ENCODE data around the gene URGCP. TPM values are rescaled to one million over a fixed set of nuclear protein-coding genes. Genes with fewer than 3 reads are reported as not detected.

Gene URGCP
- total and polyA plus RNA-seq, 2 experiments from 2014 or later: 28.3 to 40.2 TPM

DNA sequence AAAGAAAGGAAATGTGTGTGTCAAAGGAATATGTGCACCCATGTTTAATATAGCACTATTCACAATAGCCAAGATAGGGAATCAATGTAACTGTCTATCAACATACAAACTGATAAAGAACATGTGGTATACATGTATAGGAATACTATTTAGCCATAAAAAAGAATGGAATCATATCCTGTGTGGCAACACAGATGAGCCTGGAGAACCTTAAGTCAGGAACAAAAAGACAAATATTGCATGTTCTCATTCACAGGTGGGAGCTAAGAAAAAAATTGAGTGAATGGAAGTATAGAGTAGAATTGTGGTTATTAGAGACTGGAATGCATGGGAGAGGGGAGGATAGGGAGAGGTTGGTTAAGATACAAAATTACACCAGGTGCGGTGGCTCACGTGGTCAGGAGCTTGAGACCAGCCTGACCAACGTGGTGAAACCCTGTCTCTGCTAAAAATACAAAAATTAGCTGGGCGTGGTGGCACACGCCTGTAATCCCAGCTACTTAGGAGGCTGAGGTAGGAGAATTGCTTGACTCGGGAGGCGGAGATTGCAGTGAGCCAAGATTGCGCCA lies 10.5 kb downstream of the URGCP start:
- no peak overlapping the region for H3K4me3 ChIP-seq
- no peaks in the 10 kb centered on the region for H3K27me3 ChIP-seq
- DNase-seq (ENCODE audit: low read depth in 1 of 2, low spot score in 1 of 2): no peak
- H3K27ac ChIP-seq: no peak overlapping the region
- TF ChIP-seq, protein P1, sequence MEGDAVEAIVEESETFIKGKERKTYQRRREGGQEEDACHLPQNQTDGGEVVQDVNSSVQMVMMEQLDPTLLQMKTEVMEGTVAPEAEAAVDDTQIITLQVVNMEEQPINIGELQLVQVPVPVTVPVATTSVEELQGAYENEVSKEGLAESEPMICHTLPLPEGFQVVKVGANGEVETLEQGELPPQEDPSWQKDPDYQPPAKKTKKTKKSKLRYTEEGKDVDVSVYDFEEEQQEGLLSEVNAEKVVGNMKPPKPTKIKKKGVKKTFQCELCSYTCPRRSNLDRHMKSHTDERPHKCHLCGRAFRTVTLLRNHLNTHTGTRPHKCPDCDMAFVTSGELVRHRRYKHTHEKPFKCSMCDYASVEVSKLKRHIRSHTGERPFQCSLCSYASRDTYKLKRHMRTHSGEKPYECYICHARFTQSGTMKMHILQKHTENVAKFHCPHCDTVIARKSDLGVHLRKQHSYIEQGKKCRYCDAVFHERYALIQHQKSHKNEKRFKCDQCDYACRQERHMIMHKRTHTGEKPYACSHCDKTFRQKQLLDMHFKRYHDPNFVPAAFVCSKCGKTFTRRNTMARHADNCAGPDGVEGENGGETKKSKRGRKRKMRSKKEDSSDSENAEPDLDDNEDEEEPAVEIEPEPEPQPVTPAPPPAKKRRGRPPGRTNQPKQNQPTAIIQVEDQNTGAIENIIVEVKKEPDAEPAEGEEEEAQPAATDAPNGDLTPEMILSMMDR (IDR thresholded peaks at IDR 0.05; ENCODE audit: low read depth, low read length): no peak
- H3K9me3 ChIP-seq (ENCODE audit: low read depth): no peaks in the 10 kb centered on the region
- H3K4me1 ChIP-seq (ENCODE audit: low read depth): no peaks in the 10 kb centered on the region
- no peaks in the 10 kb centered on the region for H3K36me3 ChIP-seq

DNA sequence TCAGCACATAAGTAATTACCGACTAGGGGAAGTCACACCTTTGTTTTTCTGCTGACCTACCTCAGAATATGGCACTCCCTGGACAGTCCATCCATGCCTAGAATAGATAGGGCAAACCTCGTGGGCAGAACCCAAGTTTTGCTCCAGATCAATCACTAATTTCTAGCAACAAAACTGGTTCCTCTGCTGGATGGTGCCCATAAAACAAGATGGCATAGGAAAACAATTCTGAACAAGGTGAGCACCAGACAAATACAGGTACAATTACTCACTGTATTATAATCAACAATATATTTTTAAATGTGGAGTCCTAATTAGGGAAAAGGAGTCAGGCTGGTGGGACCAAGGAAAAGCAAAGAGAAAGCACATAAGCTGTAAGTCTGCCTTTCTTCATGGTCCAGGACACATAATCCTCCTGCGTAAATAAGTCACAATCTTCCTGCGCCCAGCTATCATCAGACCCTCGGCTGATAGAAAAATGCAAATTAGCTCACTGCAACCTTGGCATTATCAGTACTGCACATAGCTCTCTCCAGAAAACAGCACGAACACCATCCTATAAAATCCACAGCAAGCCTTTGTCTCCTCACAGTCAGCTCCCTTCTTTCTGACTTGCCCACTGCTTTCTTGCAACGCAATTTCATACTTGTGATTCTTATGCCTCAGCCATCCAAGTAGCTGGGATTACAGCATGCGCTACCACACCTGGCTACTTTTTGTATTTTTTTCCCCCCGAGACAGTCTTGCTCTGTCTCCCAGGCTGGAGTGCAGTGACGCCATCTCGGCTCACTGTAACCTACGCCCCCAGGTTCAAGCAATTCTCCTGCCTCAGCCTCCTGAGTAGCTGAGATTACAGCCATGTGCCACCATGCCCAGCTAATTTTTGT lies 15.1 kb downstream of the URGCP start:
- Histone ChIP-seq H3K9me3 (ENCODE audit: low read depth) (no peaks in the 10 kb centered on the region), H3K27me3 (no peaks in the 10 kb centered on the region), H3K4me1 (ENCODE audit: low read depth) (no peaks in the 10 kb centered on the region), H3K4me3 (no peak overlapping the region), H3K36me3 (peaks cover 3% of the 10 kb centered on the region), H3K27ac (no peak overlapping the region)
- TF ChIP-seq, protein P1 (IDR thresholded peaks at IDR 0.05; ENCODE audit: low read depth, low read length): no peak
- DNase-seq (ENCODE audit: low read depth in 1 of 2, low spot score in 1 of 2): no peak

DNA sequence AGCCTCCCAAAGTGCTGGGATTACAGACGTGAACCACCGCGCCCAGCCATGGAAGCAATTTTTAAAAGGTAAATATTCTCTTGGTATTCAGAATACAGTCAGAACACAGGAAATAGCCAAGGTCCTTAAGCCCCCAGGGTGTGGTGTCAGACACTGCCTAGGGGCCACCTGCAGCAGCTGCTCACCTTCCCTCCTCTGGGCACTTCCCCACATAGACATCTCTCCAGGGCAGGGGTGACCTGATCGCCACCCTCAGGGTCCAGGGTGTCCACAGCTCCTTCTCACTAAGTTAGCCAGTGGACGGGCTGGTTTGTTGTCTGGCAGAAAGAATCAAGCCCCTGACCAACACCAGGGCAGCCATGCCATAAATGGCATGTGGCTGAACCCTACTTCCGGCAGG lies 15.9 kb downstream of the URGCP start:
- Histone ChIP-seq H3K4me1 (ENCODE audit: low read depth) (no peaks in the 10 kb centered on the region), H3K4me3 (no peak overlapping the region), H3K27ac (no peak overlapping the region), H3K36me3 (peaks cover 3% of the 10 kb centered on the region), H3K9me3 (ENCODE audit: low read depth) (no peaks in the 10 kb centered on the region), H3K27me3 (no peaks in the 10 kb centered on the region)
- TF ChIP-seq, protein P1 (IDR thresholded peaks at IDR 0.05; ENCODE audit: low read depth, low read length): no peak
- no peak for DNase-seq (ENCODE audit: low read depth in 1 of 2, low spot score in 1 of 2)

DNA sequence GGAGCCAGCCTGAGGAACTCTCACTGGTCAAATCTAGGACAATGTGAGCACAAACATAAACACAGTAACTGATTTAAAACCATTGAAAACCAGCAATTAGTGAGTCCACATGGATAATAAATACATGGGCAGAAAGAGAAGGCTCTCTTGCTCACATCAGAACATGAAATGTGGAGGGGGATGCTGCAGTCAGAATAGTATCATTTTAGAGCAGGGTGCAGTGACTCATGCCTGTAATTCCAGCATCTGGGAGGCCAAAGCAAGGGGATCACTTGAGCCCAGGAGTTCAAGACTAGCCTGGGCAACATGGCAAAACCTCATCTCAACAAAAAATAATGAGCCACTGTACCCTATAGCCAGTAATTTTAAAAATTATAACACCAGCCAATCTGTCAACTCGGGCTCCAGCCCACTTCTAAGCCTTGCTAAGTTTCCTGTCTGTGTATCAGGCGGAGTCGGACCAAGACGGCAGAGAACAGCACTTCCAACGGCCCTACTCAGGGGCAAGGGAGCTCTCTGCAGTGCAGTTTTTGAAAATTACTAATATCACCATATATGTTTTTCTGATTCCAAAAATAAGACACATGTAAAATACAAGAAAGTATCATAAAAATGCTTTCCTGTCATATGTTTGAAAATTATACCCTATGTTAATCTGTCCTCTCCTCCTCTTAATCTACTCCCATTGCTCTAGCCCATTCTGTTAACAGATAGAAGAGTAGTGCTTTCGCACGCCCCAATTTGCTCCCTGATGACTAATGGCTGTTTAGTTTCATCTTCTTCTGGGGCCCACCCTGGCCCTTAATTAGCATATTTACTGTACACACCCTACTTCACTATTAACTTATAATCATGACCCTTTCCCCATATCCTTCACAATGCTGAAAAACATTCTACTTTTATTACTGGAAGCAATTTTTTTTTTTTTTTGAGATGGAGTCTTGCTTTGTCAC lies 17.1 kb downstream of the URGCP start:
- H3K9me3 ChIP-seq (ENCODE audit: low read depth): no peaks in the 10 kb centered on the region
- TF ChIP-seq, protein P1 (IDR thresholded peaks at IDR 0.05; ENCODE audit: low read depth, low read length): no peak
- peaks cover 3% of the 10 kb centered on the region for H3K36me3 ChIP-seq
- H3K4me3 ChIP-seq: no peak overlapping the region
- DNase-seq (ENCODE audit: low read depth in 1 of 2, low spot score in 1 of 2): no peak
- no peaks in the 10 kb centered on the region for H3K27me3 ChIP-seq
- no peaks in the 10 kb centered on the region for H3K4me1 ChIP-seq (ENCODE audit: low read depth)
- H3K27ac ChIP-seq: no peak overlapping the region

DNA sequence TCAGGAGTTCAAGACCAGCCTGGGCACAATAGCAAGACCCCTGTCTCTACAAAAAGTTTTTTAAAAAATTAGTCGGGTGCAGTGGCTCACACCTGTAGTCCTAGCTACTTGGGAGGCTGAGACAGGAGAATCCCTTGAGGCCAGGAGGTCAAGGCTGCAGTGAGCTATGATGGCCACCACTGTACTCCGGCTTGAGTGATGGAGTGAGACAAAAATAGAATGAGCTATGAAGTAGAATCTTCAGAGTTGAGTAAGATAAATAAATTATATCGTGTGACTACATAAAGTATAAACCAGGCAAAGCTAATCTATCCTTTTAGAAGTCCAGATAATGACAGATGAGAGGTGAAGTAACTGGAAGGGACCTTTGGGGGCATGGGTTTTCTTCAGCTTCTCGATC lies 21.8 kb downstream of the URGCP start:
- no peak overlapping the region for H3K4me3 ChIP-seq
- H3K27me3 ChIP-seq: no peaks in the 10 kb centered on the region
- DNase-seq (ENCODE audit: low read depth in 1 of 2, low spot score in 1 of 2): no peak
- peaks cover 10% of the 10 kb centered on the region for H3K36me3 ChIP-seq
- H3K27ac ChIP-seq: no peak overlapping the region
- no peaks in the 10 kb centered on the region for H3K9me3 ChIP-seq (ENCODE audit: low read depth)
- TF ChIP-seq, protein P1 (IDR thresholded peaks at IDR 0.05; ENCODE audit: low read depth, low read length): no peak
- H3K4me1 ChIP-seq (ENCODE audit: low read depth): no peaks in the 10 kb centered on the region
